ENCODE data around the gene TACR1. TPM values are rescaled to one million over a fixed set of nuclear protein-coding genes. Genes with fewer than 3 reads are reported as not detected.

Gene TACR1
- total RNA-seq, 4 donors from 2014 or later: 0.37 to 6.7 (median 5.2) TPM

GRCh38 chr2:75041731-75042600, 157.4 kb downstream of the TACR1 start:
- DNase-seq (ENCODE audit: low spot score) (no peak), ATAC-seq (ENCODE audit: low FRiP score) (no peak)
- TF ChIP-seq CTCF (IDR thresholded peaks at IDR 0.05): no peak

DNA sequence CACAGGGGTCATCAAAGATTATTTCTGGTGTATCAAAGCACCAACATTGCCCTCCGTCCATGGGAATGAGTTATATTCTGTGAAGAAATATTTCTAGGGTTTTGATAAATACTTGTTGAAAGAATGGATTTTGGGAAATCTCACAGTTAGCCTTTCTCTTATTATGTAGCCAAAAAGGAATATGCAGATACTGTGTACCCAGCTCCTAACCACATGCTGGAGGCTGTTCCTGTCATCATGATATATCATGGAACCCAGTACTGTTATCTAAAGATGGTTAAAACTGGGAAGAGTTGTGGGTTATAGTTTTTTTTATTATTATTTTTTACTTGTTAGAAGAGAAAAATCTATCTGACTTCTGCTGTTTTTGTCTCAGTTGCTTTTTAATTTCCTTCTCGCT, 158.1 kb downstream of the TACR1 start:
- ATAC-seq (ENCODE audit: low FRiP score) (no peak), DNase-seq (ENCODE audit: low spot score) (no peak)
- TF ChIP-seq CTCF (IDR thresholded peaks at IDR 0.05): no peak

- DNase-seq (ENCODE audit: low spot score) (no peak), ATAC-seq (ENCODE audit: low FRiP score) (no peak)
- no peak for TF ChIP-seq CTCF (IDR thresholded peaks at IDR 0.05)
Measured at GRCh38 chr2:75035444-75036353, 163.6 kb downstream of the TACR1 start.

DNA sequence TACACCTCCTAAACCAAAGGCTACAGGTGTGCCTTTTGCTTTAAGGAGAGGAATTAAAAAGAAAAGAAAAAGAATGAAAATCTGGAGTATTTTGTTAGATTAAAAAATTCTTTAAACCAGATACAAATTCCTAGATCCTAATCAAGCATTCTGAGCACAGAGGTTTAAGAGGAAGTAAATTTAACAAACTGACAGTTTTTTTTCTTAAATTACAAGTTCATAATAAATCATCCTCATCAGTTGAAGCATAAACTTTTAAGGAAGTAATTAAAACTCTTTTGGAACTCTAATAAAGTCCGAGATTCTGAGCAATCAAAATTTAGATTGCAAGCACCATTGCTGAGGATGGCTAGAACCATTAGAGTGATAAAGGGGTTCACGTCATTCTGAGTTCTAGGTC, 165.8 kb downstream of the TACR1 start:
- no peak for DNase-seq (ENCODE audit: low spot score)
- no peak for TF ChIP-seq CTCF (IDR thresholded peaks at IDR 0.05)
- ATAC-seq (ENCODE audit: low FRiP score): no peak

GRCh38 chr2:75031906-75032803, 167.2 kb downstream of the TACR1 start:
- ATAC-seq (ENCODE audit: low FRiP score) (no peak), DNase-seq (ENCODE audit: low spot score) (no peak)
- TF ChIP-seq CTCF (IDR thresholded peaks at IDR 0.05): no peak

DNA sequence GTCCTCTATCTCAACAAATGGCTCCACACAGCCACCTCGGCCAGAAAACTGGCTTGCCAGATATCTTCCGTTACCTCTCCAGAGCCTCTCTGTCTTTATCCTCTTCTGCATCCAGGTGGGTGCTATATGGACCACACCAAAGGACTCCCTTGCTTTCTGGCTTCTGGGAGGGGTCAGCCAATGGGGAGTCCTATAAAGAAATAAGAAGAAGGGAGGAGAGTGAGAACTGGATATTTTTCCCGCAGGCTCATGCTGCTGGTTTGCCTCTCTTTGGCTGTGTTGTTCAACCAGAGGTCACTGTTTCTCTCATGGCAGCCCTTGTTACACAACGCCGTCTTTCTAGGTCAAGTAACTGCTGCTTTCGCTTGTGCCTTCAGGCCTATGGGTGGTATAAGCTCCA, 168.1 kb downstream of the TACR1 start:
- DNase-seq (ENCODE audit: low spot score): no peak
- no peak for ATAC-seq (ENCODE audit: low FRiP score)
- no peak for TF ChIP-seq CTCF (IDR thresholded peaks at IDR 0.05)

Measured in omental fat pad (tissue), 4 donors.